Choroid plexus epithelial cell (primary cell): Measurements from ENCODE around the gene CHEK2.

Source experiments
- DNase-seq: peaks from one replicate; pipeline ENCODE4 v3.0.0-alpha.2; 2010; ENCODE audit warnings: low read depth
- H3K4me3 ChIP-seq: 2 replicates; pipeline ENCODE4 v1.5.1; 2011; ENCODE audit warnings: low read depth, mild to moderate bottlenecking, control low read depth, low read length, moderate library complexity
- TF ChIP-seq, protein P1 (sequence below): conservative IDR thresholded peaks from 2 replicates; pipeline ENCODE4 v1.5.1; 2011; ENCODE audit warnings: low read depth, mild to moderate bottlenecking, control low read depth, inconsistent platforms, low read length, moderate library complexity

CHEK2 gene

GRCh38 chr22:28741785-28742561, at the start of gene CHEK2, which contains the start of gene HSCB:
CHEK2 (minus strand) TSS chr22:28741820; CDS start chr22:28734721, 7,099 bp downstream.
HSCB (plus strand) TSS chr22:28742039; CDS start chr22:28742096, 57 bp downstream.
- peak; percentile 99 for DNase-seq
- H3K4me3 ChIP-seq, result peak within 1 kb of the TSS; percentile 91

GRCh38 chr22:28791124-28791523, 49.5 kb upstream of the CHEK2 start:
- no peak overlapping the region for H3K4me3 ChIP-seq
- TF ChIP-seq, protein P1, sequence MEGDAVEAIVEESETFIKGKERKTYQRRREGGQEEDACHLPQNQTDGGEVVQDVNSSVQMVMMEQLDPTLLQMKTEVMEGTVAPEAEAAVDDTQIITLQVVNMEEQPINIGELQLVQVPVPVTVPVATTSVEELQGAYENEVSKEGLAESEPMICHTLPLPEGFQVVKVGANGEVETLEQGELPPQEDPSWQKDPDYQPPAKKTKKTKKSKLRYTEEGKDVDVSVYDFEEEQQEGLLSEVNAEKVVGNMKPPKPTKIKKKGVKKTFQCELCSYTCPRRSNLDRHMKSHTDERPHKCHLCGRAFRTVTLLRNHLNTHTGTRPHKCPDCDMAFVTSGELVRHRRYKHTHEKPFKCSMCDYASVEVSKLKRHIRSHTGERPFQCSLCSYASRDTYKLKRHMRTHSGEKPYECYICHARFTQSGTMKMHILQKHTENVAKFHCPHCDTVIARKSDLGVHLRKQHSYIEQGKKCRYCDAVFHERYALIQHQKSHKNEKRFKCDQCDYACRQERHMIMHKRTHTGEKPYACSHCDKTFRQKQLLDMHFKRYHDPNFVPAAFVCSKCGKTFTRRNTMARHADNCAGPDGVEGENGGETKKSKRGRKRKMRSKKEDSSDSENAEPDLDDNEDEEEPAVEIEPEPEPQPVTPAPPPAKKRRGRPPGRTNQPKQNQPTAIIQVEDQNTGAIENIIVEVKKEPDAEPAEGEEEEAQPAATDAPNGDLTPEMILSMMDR, result no peak
- no peak for DNase-seq

More at GRCh38 chr22:28741785-28742561, at the start of gene CHEK2, which contains the start of gene HSCB:
- TF ChIP-seq, protein P1, result no peak

GRCh38 chr22:28788601-28789000, 47.0 kb upstream of the CHEK2 start:
- TF ChIP-seq, protein P1, result no peak
- DNase-seq, result no peak
- H3K4me3 ChIP-seq, result no peak overlapping the region

GRCh38 chr22:28783786-28784671, 42.4 kb upstream of the CHEK2 start:
- no peak overlapping the region for H3K4me3 ChIP-seq
- DNase-seq, result no peak
- TF ChIP-seq, protein P1, result no peak

DNA sequence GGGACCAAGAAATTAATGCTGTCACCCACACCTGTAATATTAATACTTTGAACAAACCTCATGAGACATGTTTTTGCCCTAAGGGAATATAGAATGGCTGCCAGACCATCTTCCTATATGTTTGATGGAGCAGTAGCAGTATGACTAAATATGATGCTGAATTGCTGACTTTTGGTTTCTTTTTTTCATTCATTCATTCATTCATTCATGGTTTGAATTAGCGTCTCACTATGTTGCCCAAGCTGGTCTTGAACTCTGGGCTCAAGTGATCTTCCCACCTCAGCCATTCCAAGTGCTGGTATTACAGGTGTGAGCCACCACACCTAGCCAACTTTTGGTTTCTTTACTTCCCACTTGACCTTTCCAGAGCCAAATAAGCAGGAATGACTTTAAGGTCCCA, 38.7 kb upstream of the CHEK2 start:
- H3K4me3 ChIP-seq, result no peak overlapping the region
- DNase-seq, result no peak
- TF ChIP-seq, protein P1, result no peak

DNA sequence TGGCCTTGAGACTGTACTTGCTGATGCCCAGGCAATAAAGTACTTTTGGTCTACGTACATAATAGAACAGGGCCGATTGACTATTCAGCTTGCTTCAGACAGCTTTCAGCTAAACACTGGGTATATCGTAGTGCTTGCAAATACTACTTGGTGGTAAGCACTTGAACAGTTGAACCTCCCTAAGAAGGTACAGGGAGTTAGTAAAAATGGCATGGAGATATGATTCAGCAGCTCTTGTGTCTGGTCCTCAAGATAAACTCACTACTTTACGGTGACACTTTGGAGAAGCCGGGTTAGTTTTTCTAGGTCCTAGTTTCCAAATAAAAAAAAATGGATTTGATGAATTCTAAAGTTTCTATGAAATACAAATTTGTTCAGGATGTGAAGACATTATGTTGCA, 38.2 kb upstream of the CHEK2 start:
- no peak for DNase-seq
- TF ChIP-seq, protein P1, result no peak
- no peak overlapping the region for H3K4me3 ChIP-seq
